Caco-2 (cell line): Measurements from ENCODE around the gene ELF4. TPM values are rescaled to one million over a fixed set of nuclear protein-coding genes. Genes with fewer than 3 reads are reported as not detected.

Source experiments
- BruUV-seq: library from RNA; stranded (reverse); fragments of 400-500 nt; replicated peaks from 2 replicates; lab custom pipeline; 2021; lab: Mats Ljungman, UMichigan
- CTCF ChIA-PET: fragments of 300-600 bp; sonication (Branson Sonifier 250); formaldehyde crosslinking; loops from one replicate; lab custom pipeline; 2022; ENCODE audit warnings: antibody characterized with exemption; lab: Charles Lee
- POLR2A ChIA-PET: fragments of 300-600 bp; sonication (Branson Sonifier 250); formaldehyde crosslinking; loops from one replicate; lab custom pipeline; 2022; ENCODE audit warnings: antibody characterized with exemption; lab: Charles Lee
- DNase-seq, 2 experiments: peaks; one replicate each; pipeline versions ENCODE4 v3.0.0 to v3.0.0-alpha.2; 2020 to 2022
- H3K27me3 ChIP-seq: replicated peaks from 2 replicates; pipeline ENCODE4 v1.6.0; 2011; ENCODE audit warnings: low read length; ENCODE audit not compliant: control insufficient read depth, insufficient read depth
- H3K36me3 ChIP-seq: 2 replicates; pipeline ENCODE4 v1.5.1; 2011; ENCODE audit warnings: low read length; ENCODE audit not compliant: control insufficient read depth, insufficient read depth
- H3K4me1 ChIP-seq: fragments of 250-450 bp; sonication (Bioruptor Pico); 2 replicates; pipeline ENCODE4 v1.5.1; 2020; ENCODE audit warnings: mild to moderate bottlenecking
- H3K4me3 ChIP-seq: 2 replicates; pipeline ENCODE4 v1.5.1; 2011; ENCODE audit warnings: low read depth, mild to moderate bottlenecking, control low read depth, low read length
- H3K9me3 ChIP-seq: fragments of 250-450 bp; sonication (Bioruptor Pico); 2 replicates; pipeline ENCODE4 v1.5.1; 2020; ENCODE audit warnings: mild to moderate bottlenecking, moderate library complexity
- H3K27ac Mint-ChIP-seq: one replicate; pipeline ENCODE4 v1.8.0; 2022; ENCODE audit warnings: mixed read lengths; ENCODE audit not compliant: unreplicated experiment
- H3K27me3 Mint-ChIP-seq: one replicate; pipeline ENCODE4 v1.8.0; 2022; ENCODE audit warnings: mixed read lengths; ENCODE audit not compliant: insufficient read depth, unreplicated experiment
- H3K36me3 Mint-ChIP-seq: one replicate; pipeline ENCODE4 v1.8.0; 2022; ENCODE audit warnings: mild to moderate bottlenecking, mixed read lengths; ENCODE audit not compliant: insufficient read depth, unreplicated experiment
- H3K4me1 Mint-ChIP-seq: one replicate; pipeline ENCODE4 v1.8.0; 2022; ENCODE audit warnings: low read depth, mixed read lengths; ENCODE audit not compliant: unreplicated experiment
- H3K4me3 Mint-ChIP-seq: one replicate; pipeline ENCODE4 v1.8.0; 2022; ENCODE audit warnings: mild to moderate bottlenecking, moderate library complexity, mixed read lengths; ENCODE audit not compliant: unreplicated experiment
- H3K9me3 Mint-ChIP-seq: one replicate; pipeline ENCODE4 v1.8.0; 2022; ENCODE audit warnings: mixed read lengths; ENCODE audit not compliant: unreplicated experiment
- CTCF ChIP-seq, 2 experiments: fragments of 200-600 bp in 1 of 2; IDR thresholded peaks; 1 replicate in 1 of 2; 2 replicates in 1 of 2; pipeline versions ENCODE4 v1.5.1 to v1.8.0; 2011 to 2022; ENCODE audit warnings: antibody characterized with exemption in 1 of 2, control low read depth in 1 of 2, inconsistent platforms in 1 of 2, low read depth in 1 of 2, low read length in 1 of 2, mild to moderate bottlenecking in 1 of 2, moderate library complexity in 1 of 2; ENCODE audit not compliant: insufficient read depth in 1 of 2, severe bottlenecking in 1 of 2, unreplicated experiment in 1 of 2
- intact Hi-C: fragments of 100-400 bp; cut with micrococcal nuclease; formaldehyde crosslinking; loops from one replicate; pipeline ENCODE4 v1.10.0; 2022; ENCODE audit not compliant: unreplicated experiment
- total RNA-seq: library from RNA; stranded (reverse); gene quantifications from 2 replicates; pipeline ENCODE4 v1.2.3, GENCODE V29; 2022

Gene ELF4
- total RNA-seq, 1 experiment from 2014 or later = 25.3 TPM

GRCh38 chrX:130155564-130155963 lies 45.3 kb upstream of the ELF4 start:
- Mint-ChIP-seq H3K36me3 (no peaks in the 10 kb centered on the region), H3K4me3 (no peak overlapping the region), H3K4me1 (no peaks in the 10 kb centered on the region), H3K27ac (no peak overlapping the region), H3K27me3 (no peaks in the 10 kb centered on the region), H3K9me3 (no peaks in the 10 kb centered on the region)
- Histone ChIP-seq H3K4me3 (no peak overlapping the region), H3K4me1 (no peaks in the 10 kb centered on the region), H3K9me3 (no peaks in the 10 kb centered on the region), H3K27me3 (no peaks in the 10 kb centered on the region), H3K36me3 (no peaks in the 10 kb centered on the region)
- no peak for TF ChIP-seq CTCF (IDR thresholded peaks at IDR 0.05; ENCODE audit: insufficient read depth in 1 of 2, low read depth in 1 of 2, low read length in 1 of 2, severe bottlenecking in 1 of 2, unreplicated experiment in 1 of 2)
- DNase-seq = no peak
- intact Hi-C loops = no loop called here
- ChIA-PET POLR2A (no interaction called here), CTCF (no interaction called here)
- no TSS peak for BruUV-seq

- Histone ChIP-seq H3K9me3 (no peaks in the 10 kb centered on the region), H3K4me3 (no peak overlapping the region), H3K4me1 (no peaks in the 10 kb centered on the region), H3K27me3 (no peaks in the 10 kb centered on the region), H3K36me3 (no peaks in the 10 kb centered on the region; the same call in 1 of the 2 replicates)
- no peak for DNase-seq
- BruUV-seq = no TSS peak
- Mint-ChIP-seq H3K27ac (no peak overlapping the region), H3K27me3 (no peaks in the 10 kb centered on the region), H3K4me1 (no peaks in the 10 kb centered on the region), H3K36me3 (peaks cover 22% of the 10 kb centered on the region), H3K9me3 (no peaks in the 10 kb centered on the region), H3K4me3 (no peak overlapping the region)
- intact Hi-C loops = no loop called here
- POLR2A ChIA-PET = no interaction called here
- CTCF ChIA-PET = no interaction called here
- no peak for TF ChIP-seq CTCF (IDR thresholded peaks at IDR 0.05; ENCODE audit: insufficient read depth in 1 of 2, low read depth in 1 of 2, low read length in 1 of 2, severe bottlenecking in 1 of 2, unreplicated experiment in 1 of 2)
Observed at GRCh38 chrX:130147631-130148030, 37.3 kb upstream of the ELF4 start.

GRCh38 chrX:130145123-130145522 lies 34.8 kb upstream of the ELF4 start:
- TF ChIP-seq CTCF (IDR thresholded peaks at IDR 0.05; ENCODE audit: insufficient read depth in 1 of 2, low read depth in 1 of 2, low read length in 1 of 2, severe bottlenecking in 1 of 2, unreplicated experiment in 1 of 2) = no peak
- no peak overlapping the region for H3K27ac Mint-ChIP-seq
- Histone ChIP-seq H3K27me3 (no peaks in the 10 kb centered on the region), H3K4me1 (no peaks in the 10 kb centered on the region), H3K9me3 (no peaks in the 10 kb centered on the region), H3K4me3 (no peak overlapping the region), H3K36me3 (no peaks in the 10 kb centered on the region; the same call in 1 of the 2 replicates)
- DNase-seq = no peak
- no peak overlapping the region for H3K4me3 Mint-ChIP-seq
- intact Hi-C loops = no loop called here
- BruUV-seq = no TSS peak
- CTCF ChIA-PET = no interaction called here
- H3K27me3 Mint-ChIP-seq = no peaks in the 10 kb centered on the region
- H3K36me3 Mint-ChIP-seq = peaks cover 28% of the 10 kb centered on the region
- no peaks in the 10 kb centered on the region for H3K9me3 Mint-ChIP-seq
- no peaks in the 10 kb centered on the region for H3K4me1 Mint-ChIP-seq
- POLR2A ChIA-PET = no interaction called here
